K562 (cell line): ENCODE data around the gene PRKAG2. TPM values are rescaled to one million over a fixed set of nuclear protein-coding genes. Genes with fewer than 3 reads are reported as not detected.

ENCODE experiments used
- BRD4 ChIP-seq: fragments of 200-600 bp; sonication (generic); IDR thresholded peaks from 2 replicates; pipeline ENCODE4 v1.6.1; 2017; ENCODE audit warnings: inconsistent platforms
- BRF1 ChIP-seq: IDR thresholded peaks from 3 replicates; pipeline ENCODE4 v1.6.1; 2011; ENCODE audit warnings: borderline replicate concordance, mild to moderate bottlenecking; ENCODE audit not compliant: insufficient read length; ENCODE audit errors: extremely low read depth
- CXXC5 ChIP-seq: fragments of 250-450 bp; sonication (Bioruptor Pico); IDR thresholded peaks from 2 replicates; pipeline ENCODE4 v1.8.0; 2022; ENCODE audit warnings: inconsistent platforms, mild to moderate bottlenecking, moderate library complexity
- GABPB1 ChIP-seq: sonication (generic); formaldehyde crosslinking; IDR thresholded peaks from 2 replicates; pipeline ENCODE4 v1.8.0; 2022; ENCODE audit warnings: mild to moderate bottlenecking, missing genetic modification reagents
- KDM4B ChIP-seq, 2 experiments: fragments of 450-650 bp in 1 of 2; sonication (generic) in 1 of 2; IDR thresholded peaks; 2 replicates each; pipeline ENCODE4 v1.6.1; 2016 to 2017; ENCODE audit warnings: borderline replicate concordance in 2 of 2, antibody characterized with exemption in 1 of 2, low read depth in 1 of 2, mild to moderate bottlenecking in 1 of 2
- MAFF ChIP-seq: IDR thresholded peaks from 2 replicates; pipeline ENCODE4 v1.6.1; 2012; ENCODE audit warnings: low read length, improper control_type of control experiment
- MECOM ChIP-seq: fragments of 250-450 bp; sonication (Bioruptor Pico); IDR thresholded peaks from 2 replicates; pipeline ENCODE4 v1.8.0; 2022; ENCODE audit warnings: inconsistent platforms
- RBM17 ChIP-seq: fragments of 200-400 bp; formaldehyde crosslinking; IDR thresholded peaks from 2 replicates; pipeline ENCODE4 v1.6.1; 2017; ENCODE audit warnings: low read depth, mild to moderate bottlenecking, low read length, borderline replicate concordance
- SAP30 ChIP-seq: fragments of 200-600 bp; sonication (generic); IDR thresholded peaks from 2 replicates; pipeline ENCODE4 v1.6.1; 2012; ENCODE audit warnings: borderline replicate concordance, low read depth, mild to moderate bottlenecking, moderate library complexity, low read length, control low read depth, inconsistent platforms; ENCODE audit not compliant: insufficient read depth, poor library complexity, severe bottlenecking
- SMAD3 ChIP-seq: fragments of 450-650 bp; formaldehyde crosslinking; conservative IDR thresholded peaks from 2 replicates; pipeline ENCODE4 v1.4.0; 2020; ENCODE audit warnings: mild to moderate bottlenecking
- ZBTB40 ChIP-seq, 2 experiments: fragments of 450-650 bp in 1 of 2; sonication (generic) in 1 of 2; formaldehyde crosslinking in 1 of 2; IDR thresholded peaks; 2 replicates each; pipeline versions ENCODE4 v1.7.1 to v1.9.0; 2016 to 2022; ENCODE audit warnings: inconsistent platforms in 1 of 2, mild to moderate bottlenecking in 1 of 2, missing genetic modification reagents in 1 of 2
- ZNF408 ChIP-seq: fragments of 250-450 bp; sonication (Bioruptor Pico); IDR thresholded peaks from 2 replicates; pipeline ENCODE4 v1.4.0; 2020; ENCODE audit warnings: low read depth, mild to moderate bottlenecking, moderate library complexity
- ZSCAN29 ChIP-seq: fragments of 450-650 bp; IDR thresholded peaks from 2 replicates; pipeline ENCODE4 v1.6.1; 2017
- ZSCAN32 ChIP-seq: fragments of 450-650 bp; formaldehyde crosslinking; IDR thresholded peaks from 2 replicates; pipeline ENCODE4 v1.4.0; 2020; ENCODE audit warnings: mild to moderate bottlenecking, moderate library complexity
- polyA plus RNA-seq, 8 experiments: library from polyadenylated mRNA; depleted of rRNA in 4 of 8; stranded (reverse) in 5 of 8; unstranded in 3 of 8; fragments of >200 nt; fragmentation: Nextera tagmentation in 2 of 8; fragmentation: Illumina TruSeq in 1 of 8; extraction: Ambion mirVana in 2 of 8; extraction: Trizol in 1 of 8; gene quantifications; 2 replicates each; pipeline versions ENCODE4 v1.2.1 to v1.2.3, GENCODE V29; 2011 to 2014; ENCODE audit warnings: inconsistent platforms in 1 of 8, missing spikeins in 1 of 8
- total RNA-seq, 7 experiments: library from RNA; depleted of rRNA in 6 of 7; stranded (reverse); fragments of >200 nt in 6 of 7; fragmentation: Illumina TruSeq in 2 of 7; extraction: Trizol in 2 of 7; gene quantifications; 2 replicates each; pipeline versions ENCODE4 v1.2.1 to v1.2.3, GENCODE V29; 2011 to 2021; ENCODE audit warnings: low replicate concordance in 1 of 7
- TF ChIP-seq, protein P1 (sequence below): fragments of 150-350 bp; conservative IDR thresholded peaks from 2 replicates; pipeline ENCODE4 v1.6.1; 2014; ENCODE audit warnings: low read length

Gene PRKAG2
- total and polyA plus RNA-seq, 9 of the 15 experiments (the other 6 are each of a cell fraction or from before 2014, with no cell fraction given) = 0.99 to 5.6 (median 3.3) TPM

DNA sequence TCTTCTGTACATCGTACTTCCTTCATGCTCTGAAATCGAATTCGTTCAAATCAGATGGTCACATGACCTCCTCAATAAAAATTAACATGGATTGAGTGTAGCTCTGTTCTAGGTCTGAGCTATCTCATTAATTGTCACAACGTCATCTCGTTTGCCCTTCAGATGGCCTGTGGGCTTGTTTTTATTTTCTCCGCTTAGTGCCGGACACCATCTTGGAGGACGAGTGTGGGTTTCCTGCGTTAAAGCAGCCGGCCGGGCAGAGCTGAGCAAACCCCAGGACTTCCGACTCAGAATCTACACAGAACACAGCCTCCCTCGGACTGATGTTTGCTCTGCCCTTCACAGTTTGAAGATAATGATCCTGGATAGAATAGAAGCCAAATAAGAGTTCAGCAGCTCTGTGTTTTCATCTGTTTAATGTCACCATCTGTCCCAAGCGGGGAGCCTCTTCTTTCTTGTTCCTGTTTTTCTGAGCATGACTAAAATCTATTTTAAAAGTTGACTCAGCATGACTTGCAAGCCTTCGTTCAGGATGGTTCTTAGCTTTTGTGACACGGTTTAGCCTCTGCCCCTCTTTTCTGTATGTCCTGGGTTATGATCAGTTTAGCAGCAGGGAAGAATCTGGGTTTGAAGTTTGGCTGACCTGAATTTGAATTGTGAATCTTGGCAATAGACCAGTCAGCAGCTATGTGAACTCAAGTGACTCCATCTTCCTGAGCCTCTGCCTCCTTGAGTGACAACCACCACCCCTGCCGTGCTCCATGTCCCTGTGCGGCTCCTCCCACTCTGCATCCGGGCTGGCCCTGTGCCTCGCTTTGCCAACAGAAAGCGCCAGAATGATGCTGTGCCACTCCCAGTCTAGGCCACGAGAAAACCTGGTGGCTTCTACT is 48.8 kb upstream of the PRKAG2 start (continued):
- TF ChIP-seq KDM4B (IDR thresholded peaks at IDR 0.05; ENCODE audit: borderline replicate concordance in 2 of 2, low read depth in 1 of 2) = no peak
- no peak for TF ChIP-seq SAP30
- TF ChIP-seq GABPB1 (CRISPR knock-in tag) = no peak
- peak; percentile 96 for TF ChIP-seq SMAD3 (CRISPR knock-in tag)
- TF ChIP-seq ZBTB40 (IDR thresholded peaks at IDR 0.05) = peak; percentile 31; the same call in 1 of the 2 replicates
- no peak for TF ChIP-seq ZBTB40 (CRISPR knock-in tag; IDR thresholded peaks at IDR 0.05)
- peak; percentile 57; the same call in 1 of the 2 replicates for TF ChIP-seq CXXC5 (CRISPR knock-in tag)
- TF ChIP-seq RBM17 = no peak
- peak; percentile 94; the same call in 1 of the 2 replicates for TF ChIP-seq BRD4
- TF ChIP-seq BRF1 = no peak
- 0 out of 2 replicates have a peak, but pooled peaks have one; percentile 48 for TF ChIP-seq ZNF408 (CRISPR knock-in tag)
- TF ChIP-seq ZSCAN29 = no peak
- TF ChIP-seq MECOM = peak; percentile 68; the same call in 1 of the 2 replicates
- peak; percentile 77 for TF ChIP-seq ZSCAN32 (CRISPR knock-in tag)
- peak; percentile 93 for TF ChIP-seq MAFF
- TF ChIP-seq, protein P1, sequence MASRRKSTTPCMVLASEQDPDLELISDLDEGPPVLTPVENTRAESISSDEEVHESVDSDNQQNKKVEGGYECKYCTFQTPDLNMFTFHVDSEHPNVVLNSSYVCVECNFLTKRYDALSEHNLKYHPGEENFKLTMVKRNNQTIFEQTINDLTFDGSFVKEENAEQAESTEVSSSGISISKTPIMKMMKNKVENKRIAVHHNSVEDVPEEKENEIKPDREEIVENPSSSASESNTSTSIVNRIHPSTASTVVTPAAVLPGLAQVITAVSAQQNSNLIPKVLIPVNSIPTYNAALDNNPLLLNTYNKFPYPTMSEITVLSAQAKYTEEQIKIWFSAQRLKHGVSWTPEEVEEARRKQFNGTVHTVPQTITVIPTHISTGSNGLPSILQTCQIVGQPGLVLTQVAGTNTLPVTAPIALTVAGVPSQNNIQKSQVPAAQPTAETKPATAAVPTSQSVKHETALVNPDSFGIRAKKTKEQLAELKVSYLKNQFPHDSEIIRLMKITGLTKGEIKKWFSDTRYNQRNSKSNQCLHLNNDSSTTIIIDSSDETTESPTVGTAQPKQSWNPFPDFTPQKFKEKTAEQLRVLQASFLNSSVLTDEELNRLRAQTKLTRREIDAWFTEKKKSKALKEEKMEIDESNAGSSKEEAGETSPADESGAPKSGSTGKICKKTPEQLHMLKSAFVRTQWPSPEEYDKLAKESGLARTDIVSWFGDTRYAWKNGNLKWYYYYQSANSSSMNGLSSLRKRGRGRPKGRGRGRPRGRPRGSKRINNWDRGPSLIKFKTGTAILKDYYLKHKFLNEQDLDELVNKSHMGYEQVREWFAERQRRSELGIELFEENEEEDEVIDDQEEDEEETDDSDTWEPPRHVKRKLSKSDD = 0 out of 2 replicates have a peak, but pooled peaks have one; percentile 57
